Tibial nerve (tissue), 3 donors: ENCODE data around the gene ELANE.

ENCODE experiments used
- POLR2A ChIP-seq, 2 donors: fragments of 450-650 bp; IDR thresholded peaks; one replicate each; pipeline ENCODE4 v1.6.1; 2017; ENCODE audit warnings: antibody characterized with exemption in 2 of 2, mild to moderate bottlenecking in 2 of 2, moderate library complexity in 2 of 2
- TF ChIP-seq, protein P1 (sequence below), 5 experiments: fragments of 200-600 bp in 3 of 5; fragments of 450-650 bp in 2 of 5; sonication (generic) in 3 of 5; IDR thresholded peaks; one replicate each; pipeline ENCODE4 v1.5.1; 2016 to 2019; ENCODE audit warnings: antibody characterized with exemption in 5 of 5, mild to moderate bottlenecking in 3 of 5, moderate library complexity in 2 of 5

DNA sequence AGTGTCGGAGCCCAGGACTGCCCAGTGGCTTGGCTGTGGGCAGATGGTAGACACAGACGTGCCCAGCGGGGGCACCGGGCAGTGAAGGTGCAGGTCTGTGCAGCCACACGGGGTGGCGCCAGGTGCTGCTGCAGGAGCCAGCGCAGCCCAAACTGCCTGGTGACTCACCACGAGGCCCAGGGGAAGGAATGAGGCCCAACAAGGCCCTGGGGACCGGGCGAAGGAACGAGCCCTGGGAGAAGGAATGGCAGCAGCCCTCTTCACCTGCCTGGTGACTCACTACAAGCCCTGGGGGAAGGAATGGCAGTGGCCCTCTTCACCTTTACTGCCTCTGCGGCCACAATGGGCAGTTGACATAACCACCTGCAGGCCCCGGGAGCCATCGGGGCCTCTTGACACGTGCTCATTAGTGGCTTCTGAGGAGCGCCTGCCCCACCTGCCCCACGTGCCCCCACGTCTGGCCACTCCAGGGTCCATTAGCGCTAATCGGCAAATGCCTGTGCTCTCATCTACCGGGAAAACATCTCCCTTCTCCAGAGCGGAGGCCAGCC, 31.6 kb downstream of the ELANE start:
- TF ChIP-seq, protein P1, sequence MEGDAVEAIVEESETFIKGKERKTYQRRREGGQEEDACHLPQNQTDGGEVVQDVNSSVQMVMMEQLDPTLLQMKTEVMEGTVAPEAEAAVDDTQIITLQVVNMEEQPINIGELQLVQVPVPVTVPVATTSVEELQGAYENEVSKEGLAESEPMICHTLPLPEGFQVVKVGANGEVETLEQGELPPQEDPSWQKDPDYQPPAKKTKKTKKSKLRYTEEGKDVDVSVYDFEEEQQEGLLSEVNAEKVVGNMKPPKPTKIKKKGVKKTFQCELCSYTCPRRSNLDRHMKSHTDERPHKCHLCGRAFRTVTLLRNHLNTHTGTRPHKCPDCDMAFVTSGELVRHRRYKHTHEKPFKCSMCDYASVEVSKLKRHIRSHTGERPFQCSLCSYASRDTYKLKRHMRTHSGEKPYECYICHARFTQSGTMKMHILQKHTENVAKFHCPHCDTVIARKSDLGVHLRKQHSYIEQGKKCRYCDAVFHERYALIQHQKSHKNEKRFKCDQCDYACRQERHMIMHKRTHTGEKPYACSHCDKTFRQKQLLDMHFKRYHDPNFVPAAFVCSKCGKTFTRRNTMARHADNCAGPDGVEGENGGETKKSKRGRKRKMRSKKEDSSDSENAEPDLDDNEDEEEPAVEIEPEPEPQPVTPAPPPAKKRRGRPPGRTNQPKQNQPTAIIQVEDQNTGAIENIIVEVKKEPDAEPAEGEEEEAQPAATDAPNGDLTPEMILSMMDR (IDR thresholded peaks at IDR 0.05): no peak
- TF ChIP-seq POLR2A (IDR thresholded peaks at IDR 0.05): no peak
